Measurements from ENCODE around the gene CCR7.

DNA sequence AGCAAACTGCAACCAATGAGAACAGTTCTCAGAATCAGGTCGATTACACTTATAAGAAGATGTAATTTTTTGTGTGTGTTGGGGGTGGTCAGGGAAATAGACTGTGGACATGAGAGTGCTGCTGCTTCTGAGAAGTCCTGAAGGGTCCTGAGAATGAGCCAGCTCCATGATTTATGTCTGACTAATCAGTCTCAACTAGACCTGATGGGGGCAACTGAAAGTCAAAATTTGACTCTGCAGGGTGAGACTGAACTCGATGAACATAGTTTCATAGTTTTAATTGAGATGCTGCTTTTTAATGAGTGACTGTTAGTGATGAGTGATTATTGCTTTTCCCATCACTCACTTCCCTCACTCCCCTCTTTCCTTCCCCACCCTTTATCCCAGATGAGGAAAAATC is 45.1 kb upstream of the CCR7 start:
- TF ChIP-seq EZH2 (IDR thresholded peaks at IDR 0.05; ENCODE audit: insufficient read depth, poor library complexity, severe bottlenecking), result no peak
- TF ChIP-seq EZH2phosphoT487 (IDR thresholded peaks at IDR 0.05; ENCODE audit: insufficient read depth, low read depth), result no peak

All from GM23248 (cell line).